Neuronal stem cell (in vitro differentiated cells): ENCODE data around the gene ENPP1.

ENCODE experiments used
- DNase-seq: peaks from one replicate; pipeline ENCODE4 v3.0.0-alpha.2; 2013; ENCODE audit warnings: low spot score
- H2AFZ ChIP-seq: one replicate; pipeline ENCODE4 v1.6.1; 2013; ENCODE audit warnings: mild to moderate bottlenecking, low read length, inconsistent platforms
- H2AK5ac ChIP-seq: 2 replicates; pipeline ENCODE4 v1.6.1; 2013; ENCODE audit warnings: low read depth, mild to moderate bottlenecking, inconsistent platforms, low read length, moderate library complexity, mixed read lengths
- H2BK120ac ChIP-seq: 2 replicates; pipeline ENCODE4 v1.6.1; 2013; ENCODE audit warnings: low read depth, mild to moderate bottlenecking, inconsistent platforms, low read length, moderate library complexity, mixed read lengths
- H2BK12ac ChIP-seq: one replicate; pipeline ENCODE4 v1.6.1; 2013; ENCODE audit warnings: low read length, inconsistent platforms
- H2BK15ac ChIP-seq: 2 replicates; pipeline ENCODE4 v1.6.1; 2013; ENCODE audit warnings: mild to moderate bottlenecking, low read length, inconsistent platforms, mixed read lengths
- H2BK5ac ChIP-seq: one replicate; pipeline ENCODE4 v1.6.1; 2013; ENCODE audit warnings: inconsistent platforms, mild to moderate bottlenecking, low read length, moderate library complexity
- H3K14ac ChIP-seq: one replicate; pipeline ENCODE4 v1.6.1; 2013; ENCODE audit warnings: low read length, inconsistent platforms
- H3K18ac ChIP-seq: 2 replicates; pipeline ENCODE4 v1.6.1; 2013; ENCODE audit warnings: low read length, inconsistent platforms
- H3K23ac ChIP-seq: 2 replicates; pipeline ENCODE4 v1.6.1; 2013; ENCODE audit warnings: low read depth, mild to moderate bottlenecking, mixed read lengths, low read length, inconsistent platforms; ENCODE audit not compliant: poor library complexity
- H3K27ac ChIP-seq: replicated peaks from 3 replicates; pipeline ENCODE4 v1.5.1; 2013; ENCODE audit warnings: low read length, inconsistent platforms
- H3K27me3 ChIP-seq, 3 experiments: 2 replicates each; pipeline ENCODE4 v1.6.1; 2013; ENCODE audit warnings: low read length in 3 of 3, mild to moderate bottlenecking in 2 of 3, inconsistent platforms in 1 of 3, low read depth in 1 of 3, mixed read lengths in 1 of 3, moderate library complexity in 1 of 3; ENCODE audit not compliant: control insufficient read depth in 3 of 3, insufficient read depth in 3 of 3
- H3K36me3 ChIP-seq, 2 donors: replicated peaks in 1 of 2; 2 replicates each; pipeline ENCODE4 v1.6.1; 2013; ENCODE audit warnings: low read length in 2 of 2; ENCODE audit not compliant: control insufficient read depth in 2 of 2, insufficient read depth in 2 of 2
- H3K4ac ChIP-seq: 2 replicates; pipeline ENCODE4 v1.6.1; 2013; ENCODE audit warnings: inconsistent platforms, mild to moderate bottlenecking, low read length, moderate library complexity
- H3K4me1 ChIP-seq, 2 donors: 1 replicate in 1 of 2; 2 replicates in 1 of 2; pipeline ENCODE4 v1.6.1; 2013; ENCODE audit warnings: low read length in 2 of 2, low read depth in 1 of 2; ENCODE audit not compliant: control insufficient read depth in 2 of 2, insufficient read depth in 1 of 2
- H3K4me2 ChIP-seq: one replicate; pipeline ENCODE4 v1.6.1; 2013; ENCODE audit warnings: mild to moderate bottlenecking, low read length, inconsistent platforms; ENCODE audit not compliant: insufficient read depth, poor library complexity, severe bottlenecking
- H3K4me3 ChIP-seq, 2 donors: 2 replicates each; pipeline ENCODE4 v1.5.1; 2013; ENCODE audit warnings: low read length in 2 of 2, mild to moderate bottlenecking in 2 of 2, inconsistent platforms in 1 of 2, moderate library complexity in 1 of 2
- H3K79me1 ChIP-seq: one replicate; pipeline ENCODE4 v1.6.1; 2013; ENCODE audit warnings: low read depth, mild to moderate bottlenecking, inconsistent platforms, low read length, moderate library complexity
- H3K9ac ChIP-seq: one replicate; pipeline ENCODE4 v1.6.1; 2013; ENCODE audit warnings: mild to moderate bottlenecking, low read depth, low read length, inconsistent platforms; ENCODE audit not compliant: poor library complexity
- H3K9me3 ChIP-seq, 2 donors: replicated peaks in 1 of 2; 2 replicates each; pipeline versions ENCODE3 to v1.6.1; 2013; ENCODE audit warnings: low read length in 2 of 2, mild to moderate bottlenecking in 2 of 2, inconsistent platforms in 1 of 2, low read depth in 1 of 2, mixed read lengths in 1 of 2, moderate library complexity in 1 of 2; ENCODE audit not compliant: control insufficient read depth in 2 of 2, insufficient read depth in 1 of 2
- H4K8ac ChIP-seq: one replicate; pipeline ENCODE4 v1.6.1; 2013; ENCODE audit warnings: low read depth, mild to moderate bottlenecking, inconsistent platforms, low read length, moderate library complexity
- H4K91ac ChIP-seq: one replicate; pipeline ENCODE4 v1.6.1; 2013; ENCODE audit warnings: low read length, low read depth, mild to moderate bottlenecking, inconsistent platforms; ENCODE audit not compliant: poor library complexity
- WGBS, 2 donors: extraction: QIAGEN DNeasy Blood & Tissue Kit; methylation state at CpG; one replicate each; pipeline ENCODE4 v1.1.7; 2013; ENCODE audit warnings: missing lambda C conversion rate in 2 of 2, mixed read lengths in 1 of 2; ENCODE audit not compliant: insufficient read length in 2 of 2, insufficient replicate concordance in 1 of 2; ENCODE audit errors: extremely low coverage in 2 of 2; 5-methylcytosine and 5-hydroxymethylcytosine counted together

ENPP1 gene

GRCh38 chr6:131931063-131931750 lies 123.4 kb downstream of the ENPP1 start:
- Histone ChIP-seq H2BK120ac (no peak overlapping the region), H3K9ac (no peak overlapping the region), H2AFZ (no peak overlapping the region), H3K14ac (no peak overlapping the region), H2BK5ac (no peak overlapping the region), H3K18ac (no peak overlapping the region), H3K27ac (no peak overlapping the region), H3K79me1 (no peaks in the 10 kb centered on the region), H3K23ac (no peak overlapping the region), H2AK5ac (no peak overlapping the region), H3K4me2 (no peak overlapping the region), H2BK15ac (no peak overlapping the region), H3K4me3 (no peak overlapping the region), H3K4me1 (no peaks in the 10 kb centered on the region), H3K36me3 (no peaks in the 10 kb centered on the region), H4K8ac (no peak overlapping the region), H3K4ac (no peak overlapping the region), H3K9me3 (no peaks in the 10 kb centered on the region), H3K27me3 (no peaks in the 10 kb centered on the region), H4K91ac (no peak overlapping the region), H2BK12ac (no peak overlapping the region)
- no CpG with 5 or more reads among the region's 2 CpGs for WGBS, 2 donors
- DNase-seq = no peak

GRCh38 chr6:131936156-131936555 lies 128.3 kb downstream of the ENPP1 start:
- H3K23ac ChIP-seq = no peak overlapping the region
- H2AFZ ChIP-seq = no peak overlapping the region
- no peak overlapping the region for H4K91ac ChIP-seq
- no peaks in the 10 kb centered on the region for H3K36me3 ChIP-seq
- H2AK5ac ChIP-seq = no peak overlapping the region
- H2BK120ac ChIP-seq = no peak overlapping the region
- no peak overlapping the region for H3K18ac ChIP-seq
- no peak overlapping the region for H3K4me3 ChIP-seq
- no peak overlapping the region for H3K14ac ChIP-seq
- no peaks in the 10 kb centered on the region for H3K79me1 ChIP-seq
- no peak overlapping the region for H3K4ac ChIP-seq
- no CpG with 5 or more reads among the region's 4 CpGs for WGBS, 2 donors
- no peak overlapping the region for H4K8ac ChIP-seq
- no peak overlapping the region for H2BK15ac ChIP-seq
- H3K9me3 ChIP-seq = peaks cover 0 to 3% of the 10 kb centered on the region in 2 donors
- H2BK12ac ChIP-seq = no peak overlapping the region
- no peak overlapping the region for H3K9ac ChIP-seq
- no peak overlapping the region for H3K4me2 ChIP-seq
- no peak overlapping the region for H3K27ac ChIP-seq
- no peaks in the 10 kb centered on the region for H3K4me1 ChIP-seq
- DNase-seq = no peak
- H3K27me3 ChIP-seq = no peaks in the 10 kb centered on the region
- no peak overlapping the region for H2BK5ac ChIP-seq

- H2AK5ac ChIP-seq = no peak overlapping the region
- no peak overlapping the region for H4K8ac ChIP-seq
- no peak overlapping the region for H3K27ac ChIP-seq
- no peak overlapping the region for H2BK120ac ChIP-seq
- no peak for DNase-seq
- no peak overlapping the region for H3K18ac ChIP-seq
- H3K14ac ChIP-seq = no peak overlapping the region
- H2BK12ac ChIP-seq = no peak overlapping the region
- no peak overlapping the region for H2BK15ac ChIP-seq
- no peak overlapping the region for H3K4ac ChIP-seq
- no peaks in the 10 kb centered on the region for H3K36me3 ChIP-seq
- no peak overlapping the region for H3K9ac ChIP-seq
- H2AFZ ChIP-seq = no peak overlapping the region
- no peaks in the 10 kb centered on the region for H3K4me1 ChIP-seq
- H3K4me3 ChIP-seq = no peak overlapping the region
- H3K9me3 ChIP-seq = peaks cover 0 to 3% of the 10 kb centered on the region in 2 donors
- H4K91ac ChIP-seq = no peak overlapping the region
- WGBS, 2 donors = no CpG with 5 or more reads among the region's 2 CpGs
- H3K27me3 ChIP-seq = no peaks in the 10 kb centered on the region
- no peaks in the 10 kb centered on the region for H3K79me1 ChIP-seq
- no peak overlapping the region for H3K4me2 ChIP-seq
- no peak overlapping the region for H2BK5ac ChIP-seq
- no peak overlapping the region for H3K23ac ChIP-seq
Measured at GRCh38 chr6:131937226-131937625, 129.4 kb downstream of the ENPP1 start.

GRCh38 chr6:131937703-131938631 lies 130.1 kb downstream of the ENPP1 start:
- Histone ChIP-seq H3K27ac (no peak overlapping the region), H3K4me3 (no peak overlapping the region)

More at GRCh38 chr6:131937703-131938631, 130.1 kb downstream of the ENPP1 start:
- no peak overlapping the region for H2BK5ac ChIP-seq
- H3K14ac ChIP-seq = no peak overlapping the region
- no peak overlapping the region for H3K23ac ChIP-seq
- no CpG with 5 or more reads among the region's 8 CpGs for WGBS, 2 donors
- H4K91ac ChIP-seq = no peak overlapping the region
- no peaks in the 10 kb centered on the region for H3K4me1 ChIP-seq
- no peaks in the 10 kb centered on the region for H3K79me1 ChIP-seq
- no peak overlapping the region for H3K4me2 ChIP-seq
- H3K9me3 ChIP-seq = peaks cover 0 to 3% of the 10 kb centered on the region in 2 donors
- H2BK12ac ChIP-seq = no peak overlapping the region
- H2BK120ac ChIP-seq = no peak overlapping the region
- no peak overlapping the region for H2BK15ac ChIP-seq
- H2AK5ac ChIP-seq = no peak overlapping the region
- no peak overlapping the region for H2AFZ ChIP-seq
- H3K27me3 ChIP-seq = no peaks in the 10 kb centered on the region
- no peak overlapping the region for H3K18ac ChIP-seq
- no peak for DNase-seq
- no peaks in the 10 kb centered on the region for H3K36me3 ChIP-seq
- no peak overlapping the region for H3K9ac ChIP-seq
- no peak overlapping the region for H4K8ac ChIP-seq
- H3K4ac ChIP-seq = no peak overlapping the region
